ENCODE measurements around the gene CHAF1B. TPM values are rescaled to one million over a fixed set of nuclear protein-coding genes. Genes with fewer than 3 reads are reported as not detected.

Gene CHAF1B
- total and polyA plus RNA-seq, 10 of the 15 experiments (the other 5 are each of a cell fraction or from before 2014, with no cell fraction given), result 5.9 to 31.5 (median 17.3) TPM

DNA sequence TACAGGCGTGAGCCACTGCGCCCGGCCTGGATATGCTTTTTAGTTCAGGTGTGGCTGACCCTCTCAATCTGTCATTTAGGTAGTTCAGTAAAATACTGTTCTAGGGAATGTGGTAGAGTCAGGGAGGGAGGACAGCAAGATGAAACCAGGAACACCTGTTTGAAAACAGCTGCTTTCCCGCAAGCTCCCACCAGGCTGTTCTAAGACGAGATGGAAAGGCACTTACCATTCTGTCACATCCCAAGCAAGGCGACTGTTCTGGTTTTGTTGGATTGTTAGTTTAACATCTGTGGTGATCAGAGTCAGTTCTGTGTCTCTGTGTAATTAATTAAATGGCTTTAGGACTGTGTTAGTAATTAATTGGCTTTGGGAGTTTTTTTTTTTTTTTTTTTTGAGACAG lies 2.9 kb downstream of the CHAF1B start (continued):
- TF ChIP-seq, protein P1, sequence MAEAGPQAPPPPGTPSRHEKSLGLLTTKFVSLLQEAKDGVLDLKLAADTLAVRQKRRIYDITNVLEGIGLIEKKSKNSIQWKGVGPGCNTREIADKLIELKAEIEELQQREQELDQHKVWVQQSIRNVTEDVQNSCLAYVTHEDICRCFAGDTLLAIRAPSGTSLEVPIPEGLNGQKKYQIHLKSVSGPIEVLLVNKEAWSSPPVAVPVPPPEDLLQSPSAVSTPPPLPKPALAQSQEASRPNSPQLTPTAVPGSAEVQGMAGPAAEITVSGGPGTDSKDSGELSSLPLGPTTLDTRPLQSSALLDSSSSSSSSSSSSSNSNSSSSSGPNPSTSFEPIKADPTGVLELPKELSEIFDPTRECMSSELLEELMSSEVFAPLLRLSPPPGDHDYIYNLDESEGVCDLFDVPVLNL (IDR thresholded peaks at IDR 0.05; ENCODE audit: low read depth, low read length), result no peak
- TF ChIP-seq MYB (IDR thresholded peaks at IDR 0.05; ENCODE audit: borderline replicate concordance, low read depth, low read length) (no peak), PAX5 (IDR thresholded peaks at IDR 0.05; ENCODE audit: borderline replicate concordance, low read depth, low read length) (no peak), HDGF (IDR thresholded peaks at IDR 0.05) (no peak), RCOR1 (conservative IDR thresholded peaks at IDR 0.05; ENCODE audit: low read depth, low read length) (no peak)

DNA sequence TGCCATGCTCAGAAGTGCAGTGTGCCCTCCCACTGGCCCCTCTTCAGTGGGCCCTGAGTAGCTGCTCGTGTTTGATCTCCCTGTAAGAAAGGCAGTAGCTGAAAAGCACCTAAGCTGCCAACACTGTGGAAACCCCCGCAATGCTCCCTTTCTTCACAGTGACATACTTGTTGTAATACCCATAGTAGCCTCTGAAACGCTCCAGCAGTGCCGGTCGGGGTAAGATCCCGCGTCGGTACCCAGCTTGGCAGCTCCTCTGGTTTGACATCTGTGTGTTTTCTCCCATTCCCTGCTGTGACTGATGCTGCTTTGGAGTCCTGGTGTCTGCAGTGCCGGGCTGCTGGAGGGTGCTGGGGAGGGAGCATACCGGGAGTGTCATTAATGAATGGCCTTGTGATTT lies 3.6 kb downstream of the CHAF1B start:
- H3K36me3 ChIP-seq (ENCODE audit: control insufficient read depth in 2 of 2, insufficient read depth in 2 of 2, low read length in 1 of 2), result peaks cover 0 to 3% of the 10 kb centered on the region in 2 experiments; a peak in 2 of 4 replicates
- peaks cover 4% of the 10 kb centered on the region; the same call in 1 of the 2 replicates for H3K79me2 ChIP-seq (ENCODE audit: control insufficient read depth, insufficient read depth, low read length)
- POLR2A ChIA-PET, result no interaction called here
- SMC1A ChIA-PET (ENCODE audit: uncharacterized antibody, unreplicated experiment), result interaction anchor here (0.6 to 1.7 kb wide), 6 partner anchors 8 to 235 kb away, joined by 3 to 6 read pairs (median 4); no protein-coding TSS in a partner anchor
- no peak overlapping the region for H3K4me3 ChIP-seq
- no TSS peak for BruUV-seq (replicated peaks)
- H3K27me3 ChIP-seq (replicated peaks in 1 of 2; ENCODE audit: control insufficient read depth in 2 of 2, insufficient read depth in 2 of 2, low read length in 1 of 2), result no peaks in the 10 kb centered on the region
- WGBS (ENCODE audit: insufficient coverage, insufficient replicate concordance, low lambda C conversion rate, missing lambda C conversion rate), result 27% methylated on average over 10 of the region's 10 CpGs
- FAIRE-seq (no peak), DNase-seq (ENCODE audit: low read depth, low spot score) (no peak), ATAC-seq (peak; percentile 61)
- intact Hi-C loops (cut with micrococcal nuclease; ENCODE audit: unreplicated experiment) (loop anchor here (5.0 kb wide), 1 partner anchor 237 kb away; no protein-coding TSS in a partner anchor), in situ Hi-C loops (cut with MboI) (no loop called here)
- no peaks in the 10 kb centered on the region for H3K9me3 ChIP-seq (replicated peaks; ENCODE audit: control insufficient read depth, insufficient read depth, low read length)
- H3K9ac ChIP-seq (ENCODE audit: control insufficient read depth, insufficient read depth, low read length), result no peak overlapping the region
- H4K20me1 ChIP-seq (ENCODE audit: control insufficient read depth, insufficient read depth), result no peaks in the 10 kb centered on the region
- no peaks in the 10 kb centered on the region; the same call in 1 of the 2 replicates for H3K4me1 ChIP-seq (ENCODE audit: control insufficient read depth, insufficient read depth, low read length)
- no peak overlapping the region for H3K27ac ChIP-seq (ENCODE audit: control insufficient read depth, insufficient read depth)
- CTCF ChIA-PET, result interaction anchor here (0.6 to 1.4 kb wide), 6 partner anchors 8 to 248 kb away, joined by 3 to 6 read pairs (median 4); no protein-coding TSS in a partner anchor
- RAD21 ChIA-PET (ENCODE audit: unreplicated experiment), result interaction anchor here (1.3 to 1.6 kb wide), 2 partner anchors 69 to 82 kb away, joined by 3 to 4 read pairs; partner anchors contain the start of gene MORC3
- H2AFZ ChIP-seq (ENCODE audit: control insufficient read depth, low read depth, low read length), result no peak overlapping the region
- peak overlapping the region; percentile 21; the same call in 1 of the 2 replicates for H3K4me2 ChIP-seq (ENCODE audit: control insufficient read depth, insufficient read depth)
- TF ChIP-seq KDM1A (IDR thresholded peaks at IDR 0.05; ENCODE audit: borderline replicate concordance), result no peak
- no peak for TF ChIP-seq TARDBP (IDR thresholded peaks at IDR 0.05; ENCODE audit: borderline replicate concordance)
- TF ChIP-seq, protein P2, sequence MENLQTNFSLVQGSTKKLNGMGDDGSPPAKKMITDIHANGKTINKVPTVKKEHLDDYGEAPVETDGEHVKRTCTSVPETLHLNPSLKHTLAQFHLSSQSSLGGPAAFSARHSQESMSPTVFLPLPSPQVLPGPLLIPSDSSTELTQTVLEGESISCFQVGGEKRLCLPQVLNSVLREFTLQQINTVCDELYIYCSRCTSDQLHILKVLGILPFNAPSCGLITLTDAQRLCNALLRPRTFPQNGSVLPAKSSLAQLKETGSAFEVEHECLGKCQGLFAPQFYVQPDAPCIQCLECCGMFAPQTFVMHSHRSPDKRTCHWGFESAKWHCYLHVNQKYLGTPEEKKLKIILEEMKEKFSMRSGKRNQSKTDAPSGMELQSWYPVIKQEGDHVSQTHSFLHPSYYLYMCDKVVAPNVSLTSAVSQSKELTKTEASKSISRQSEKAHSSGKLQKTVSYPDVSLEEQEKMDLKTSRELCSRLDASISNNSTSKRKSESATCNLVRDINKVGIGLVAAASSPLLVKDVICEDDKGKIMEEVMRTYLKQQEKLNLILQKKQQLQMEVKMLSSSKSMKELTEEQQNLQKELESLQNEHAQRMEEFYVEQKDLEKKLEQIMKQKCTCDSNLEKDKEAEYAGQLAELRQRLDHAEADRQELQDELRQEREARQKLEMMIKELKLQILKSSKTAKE (IDR thresholded peaks at IDR 0.05; ENCODE audit: low read depth, poor library complexity, severe bottlenecking), result no peak
- TF ChIP-seq RELA (IDR thresholded peaks at IDR 0.05; ENCODE audit: borderline replicate concordance, partially characterized antibody), result peak; percentile 45
- no peak for TF ChIP-seq RBBP5 (conservative IDR thresholded peaks at IDR 0.05)
- no peak for TF ChIP-seq SIN3A (IDR thresholded peaks at IDR 0.05; ENCODE audit: low read depth, low read length)
- TF ChIP-seq, protein P3, sequence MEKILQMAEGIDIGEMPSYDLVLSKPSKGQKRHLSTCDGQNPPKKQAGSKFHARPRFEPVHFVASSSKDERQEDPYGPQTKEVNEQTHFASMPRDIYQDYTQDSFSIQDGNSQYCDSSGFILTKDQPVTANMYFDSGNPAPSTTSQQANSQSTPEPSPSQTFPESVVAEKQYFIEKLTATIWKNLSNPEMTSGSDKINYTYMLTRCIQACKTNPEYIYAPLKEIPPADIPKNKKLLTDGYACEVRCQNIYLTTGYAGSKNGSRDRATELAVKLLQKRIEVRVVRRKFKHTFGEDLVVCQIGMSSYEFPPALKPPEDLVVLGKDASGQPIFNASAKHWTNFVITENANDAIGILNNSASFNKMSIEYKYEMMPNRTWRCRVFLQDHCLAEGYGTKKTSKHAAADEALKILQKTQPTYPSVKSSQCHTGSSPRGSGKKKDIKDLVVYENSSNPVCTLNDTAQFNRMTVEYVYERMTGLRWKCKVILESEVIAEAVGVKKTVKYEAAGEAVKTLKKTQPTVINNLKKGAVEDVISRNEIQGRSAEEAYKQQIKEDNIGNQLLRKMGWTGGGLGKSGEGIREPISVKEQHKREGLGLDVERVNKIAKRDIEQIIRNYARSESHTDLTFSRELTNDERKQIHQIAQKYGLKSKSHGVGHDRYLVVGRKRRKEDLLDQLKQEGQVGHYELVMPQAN (conservative IDR thresholded peaks at IDR 0.05), result no peak
- no peak for TF ChIP-seq HDGF (IDR thresholded peaks at IDR 0.05)
- TF ChIP-seq SREBF1 (IDR thresholded peaks at IDR 0.05; ENCODE audit: low read length), result no peak
- TF ChIP-seq ASH2L (IDR thresholded peaks at IDR 0.05; ENCODE audit: borderline replicate concordance, low read depth), result no peak
- TF ChIP-seq ESRRA (IDR thresholded peaks at IDR 0.05; ENCODE audit: low read length), result no peak
- TF ChIP-seq NR2F1 (conservative IDR thresholded peaks at IDR 0.05), result no peak

Measured in GM12878 (cell line).